ENCODE results near the gene STX17.
"Not testable (repeated sequence)": the region's sequence is repeated elsewhere in the genome, so short reads cannot be mapped to it uniquely, and the experiment has no call there.

The STX17 gene

GRCh38 chr9:99962680-99963261 lies 56.3 kb downstream of the STX17 start:
- peak in 2 of 42 donors; percentile 5 to 10 for DNase-seq
- intact Hi-C loops (cut with DNase I): no loop called here

GRCh38 chr9:99964336-99964735 lies 57.9 kb downstream of the STX17 start:
- no peak for DNase-seq
- intact Hi-C loops (cut with DNase I): no loop called here

GRCh38 chr9:99966001-99966400 lies 59.5 kb downstream of the STX17 start:
- intact Hi-C loops (cut with DNase I): no loop called here
- DNase-seq: no peak

- intact Hi-C loops (cut with DNase I): no loop called here
- DNase-seq: no peak
Observed at GRCh38 chr9:99966716-99967115, 60.3 kb downstream of the STX17 start.

- intact Hi-C loops (cut with DNase I): no loop called here
Observed at GRCh38 chr9:99967457-99967856, 61.0 kb downstream of the STX17 start.

GRCh38 chr9:99970481-99970880 lies 64.0 kb downstream of the STX17 start:
- DNase-seq: no peak
- intact Hi-C loops (cut with DNase I): no loop called here

More at GRCh38 chr9:99967457-99967856, 61.0 kb downstream of the STX17 start:
- no peak for DNase-seq

- DNase-seq: no peak
Observed at GRCh38 chr9:99971410-99971809, 65.0 kb downstream of the STX17 start.

GRCh38 chr9:99973455-99973854 lies 67.0 kb downstream of the STX17 start:
- no peak for DNase-seq
- intact Hi-C loops (cut with DNase I): no loop called here

More at GRCh38 chr9:99971410-99971809, 65.0 kb downstream of the STX17 start:
- intact Hi-C loops (cut with DNase I): no loop called here

- intact Hi-C loops (cut with DNase I): no loop called here
- no peak for DNase-seq
Observed at GRCh38 chr9:99977033-99977792, 70.8 kb downstream of the STX17 start.

- intact Hi-C loops (cut with DNase I): no loop called here
- no peak for DNase-seq
Observed at GRCh38 chr9:99978221-99978620, 71.8 kb downstream of the STX17 start.

- intact Hi-C loops (cut with DNase I): no loop called here
Observed at GRCh38 chr9:99980598-99980997, 74.1 kb downstream of the STX17 start.

GRCh38 chr9:99986642-99987041 lies 80.2 kb downstream of the STX17 start:
- intact Hi-C loops (cut with DNase I): no loop called here
- no peak for DNase-seq

More at GRCh38 chr9:99980598-99980997, 74.1 kb downstream of the STX17 start:
- DNase-seq: no peak

GRCh38 chr9:99990508-99990907 lies 84.1 kb downstream of the STX17 start:
- DNase-seq; intact Hi-C loops (cut with DNase I): not testable (repeated sequence)

- peak in 1 of 42 donors; percentile 5 for DNase-seq
- intact Hi-C loops (cut with DNase I): no loop called here
Observed at GRCh38 chr9:99998266-99998665, 91.8 kb downstream of the STX17 start.

GRCh38 chr9:99998866-99999265 lies 92.4 kb downstream of the STX17 start:
- no peak for DNase-seq
- intact Hi-C loops (cut with DNase I): no loop called here

- intact Hi-C loops (cut with DNase I): no loop called here
Observed at GRCh38 chr9:99999797-100000196, 93.3 kb downstream of the STX17 start.

GRCh38 chr9:100011062-100011681 lies 104.7 kb downstream of the STX17 start:
- intact Hi-C loops (cut with DNase I): no loop called here
- DNase-seq: no peak

More at GRCh38 chr9:99999797-100000196, 93.3 kb downstream of the STX17 start:
- DNase-seq: no peak

- no peak for DNase-seq
- intact Hi-C loops (cut with DNase I): no loop called here
Observed at GRCh38 chr9:100012279-100012678, 105.8 kb downstream of the STX17 start.

- DNase-seq: no peak
- intact Hi-C loops (cut with DNase I): no loop called here
Observed at GRCh38 chr9:100013573-100013972, 107.1 kb downstream of the STX17 start.

GRCh38 chr9:100014846-100015245 lies 108.4 kb downstream of the STX17 start:
- intact Hi-C loops (cut with DNase I): no loop called here
- no peak for DNase-seq
